ENCODE results near the gene ADRA1B.

ADRA1B gene

GRCh38 chr5:159877894-159878448 is 38.3 kb upstream of the ADRA1B start:
- TF ChIP-seq TAF1 (IDR thresholded peaks at IDR 0.05; ENCODE audit: low read depth) = no peak

- TF ChIP-seq TEAD4 (IDR thresholded peaks at IDR 0.05) (peak; percentile 70), MAX (IDR thresholded peaks at IDR 0.05) (0 out of 2 replicates have a peak, but pooled peaks have one; percentile 26), TAF1 (IDR thresholded peaks at IDR 0.05; ENCODE audit: low read depth) (no peak), RAD21 (IDR thresholded peaks at IDR 0.05; ENCODE audit: low read depth) (peak; percentile 9; the same call in 1 of the 2 replicates), USF1 (IDR thresholded peaks at IDR 0.05) (no peak), EGR1 (IDR thresholded peaks at IDR 0.05) (no peak)
These were observed 37.3 kb upstream of the ADRA1B start for GRCh38 chr5:159878988-159879471.

GRCh38 chr5:159880676-159881075 is 35.6 kb upstream of the ADRA1B start:
- TF ChIP-seq YY1 (IDR thresholded peaks at IDR 0.05; ENCODE audit: low read depth) = no peak

- no peak for TF ChIP-seq EGR1 (IDR thresholded peaks at IDR 0.05)
- no peak for TF ChIP-seq USF1 (IDR thresholded peaks at IDR 0.05)
- no peak for TF ChIP-seq YY1 (IDR thresholded peaks at IDR 0.05; ENCODE audit: low read depth)
- no peak for TF ChIP-seq TEAD4 (IDR thresholded peaks at IDR 0.05)
- no peak for TF ChIP-seq CEBPB (IDR thresholded peaks at IDR 0.05)
- TF ChIP-seq REST (IDR thresholded peaks at IDR 0.05; ENCODE audit: low read depth) = no peak
- no peak for TF ChIP-seq NFIC (IDR thresholded peaks at IDR 0.05)
- TF ChIP-seq TAF1 (IDR thresholded peaks at IDR 0.05; ENCODE audit: low read depth) = no peak
- TF ChIP-seq EP300 (IDR thresholded peaks at IDR 0.05; ENCODE audit: borderline replicate concordance) = no peak
- TF ChIP-seq ZBTB7A (IDR thresholded peaks at IDR 0.05; ENCODE audit: low read depth) = no peak
- TF ChIP-seq RAD21 (IDR thresholded peaks at IDR 0.05; ENCODE audit: low read depth) = no peak
- TF ChIP-seq MAX (IDR thresholded peaks at IDR 0.05) = no peak
- TF ChIP-seq TCF12 (IDR thresholded peaks at IDR 0.05; ENCODE audit: low read depth) = no peak
- TF ChIP-seq FOXM1 (IDR thresholded peaks at IDR 0.05; ENCODE audit: borderline replicate concordance, low read depth) = no peak
These were observed 34.3 kb upstream of the ADRA1B start for GRCh38 chr5:159881967-159882366.

GRCh38 chr5:159883522-159883950 is 32.7 kb upstream of the ADRA1B start:
- TF ChIP-seq EGR1 (IDR thresholded peaks at IDR 0.05) (no peak), NFIC (IDR thresholded peaks at IDR 0.05) (no peak), USF1 (IDR thresholded peaks at IDR 0.05) (no peak), TCF12 (IDR thresholded peaks at IDR 0.05; ENCODE audit: low read depth) (no peak), TEAD4 (IDR thresholded peaks at IDR 0.05) (no peak), TAF1 (IDR thresholded peaks at IDR 0.05; ENCODE audit: low read depth) (no peak), ZBTB7A (IDR thresholded peaks at IDR 0.05; ENCODE audit: low read depth) (no peak), CREB1 (IDR thresholded peaks at IDR 0.05; ENCODE audit: low read depth) (no peak), EP300 (IDR thresholded peaks at IDR 0.05; ENCODE audit: borderline replicate concordance) (no peak), YY1 (IDR thresholded peaks at IDR 0.05; ENCODE audit: low read depth) (no peak), MAX (IDR thresholded peaks at IDR 0.05) (no peak), REST (IDR thresholded peaks at IDR 0.05; ENCODE audit: low read depth) (no peak), CEBPB (IDR thresholded peaks at IDR 0.05) (no peak), RAD21 (IDR thresholded peaks at IDR 0.05; ENCODE audit: low read depth) (no peak), FOXM1 (IDR thresholded peaks at IDR 0.05; ENCODE audit: borderline replicate concordance, low read depth) (no peak)
